Raji (cell line): ENCODE data around the gene RCL1.

ENCODE experiments used
- POLR2A ChIP-seq: IDR thresholded peaks from 2 replicates; pipeline ENCODE4 v1.6.1; 2011; ENCODE audit warnings: low read depth, low read length, control low read depth; ENCODE audit not compliant: insufficient read depth

The RCL1 gene

GRCh38 chr9:4769321-4770080 is 23.2 kb upstream of the RCL1 start:
- TF ChIP-seq POLR2A, result no peak

GRCh38 chr9:4771788-4772187 is 21.0 kb upstream of the RCL1 start:
- TF ChIP-seq POLR2A, result no peak

- no peak for TF ChIP-seq POLR2A
These were observed 18.5 kb upstream of the RCL1 start for GRCh38 chr9:4774209-4774608.

- TF ChIP-seq POLR2A, result no peak
These were observed 12.1 kb upstream of the RCL1 start for GRCh38 chr9:4780651-4781050.

- no peak for TF ChIP-seq POLR2A
These were observed 11.3 kb upstream of the RCL1 start for GRCh38 chr9:4781408-4781807.

GRCh38 chr9:4784403-4784802 is 8.3 kb upstream of the RCL1 start:
- no peak for TF ChIP-seq POLR2A

GRCh38 chr9:4786599-4786998 is 6.1 kb upstream of the RCL1 start:
- TF ChIP-seq POLR2A, result no peak

GRCh38 chr9:4787876-4788275 is 4.9 kb upstream of the RCL1 start:
- TF ChIP-seq POLR2A, result no peak

GRCh38 chr9:4788703-4789102 is 4.0 kb upstream of the RCL1 start:
- TF ChIP-seq POLR2A, result no peak

GRCh38 chr9:4792054-4792571 is 631 bp upstream of the RCL1 start:
- TF ChIP-seq POLR2A, result no peak

- no peak for TF ChIP-seq POLR2A
These were observed 983 bp downstream of the RCL1 start for GRCh38 chr9:4793459-4794395.

GRCh38 chr9:4794691-4795090 is 1.9 kb downstream of the RCL1 start:
- TF ChIP-seq POLR2A, result no peak

- no peak for TF ChIP-seq POLR2A
These were observed 3.8 kb downstream of the RCL1 start for GRCh38 chr9:4796530-4796929.

GRCh38 chr9:4796988-4797853 is 4.5 kb downstream of the RCL1 start:
- TF ChIP-seq POLR2A, result no peak

- TF ChIP-seq POLR2A, result no peak
These were observed 5.1 kb downstream of the RCL1 start for GRCh38 chr9:4797854-4798150.
